ENCODE measurements around the gene ILKAP. TPM values are rescaled to one million over a fixed set of nuclear protein-coding genes. Genes with fewer than 3 reads are reported as not detected.
A peak's percentile ranks its signal among the peaks of the same experiment; 100 is the strongest.

ILKAP gene
- total and polyA plus RNA-seq, 11 donors: 12.4 to 41.7 (median 24.0) TPM

GRCh38 chr2:238145851-238146250 is 57.6 kb downstream of the ILKAP start:
- no peak overlapping the region for H3K27ac ChIP-seq
- WGBS, 4 donors: 77 to 88% (median 81%) methylated on average over 7 to 12 of the region's 12 CpGs
- TF ChIP-seq CTCF (IDR thresholded peaks at IDR 0.05) (no peak), POLR2A (IDR thresholded peaks at IDR 0.05) (no peak)
- H3K4me3 ChIP-seq: no peak overlapping the region
- intact Hi-C loops (cut with DNase I): loop anchor here in 2 of 10 donors (10.0 kb wide), 1 partner anchor 291 kb away; the partner anchor contains the start of gene RAMP1 (in 2 of the 2)
- peaks cover 0 to 27% (median 14%) of the 10 kb centered on the region in 12 donors for H3K4me1 ChIP-seq
- ATAC-seq: no peak
- no peak for DNase-seq
- H3K36me3 ChIP-seq: peaks cover 0 to 14% (median 0%) of the 10 kb centered on the region in 9 donors
- H3K9me3 ChIP-seq: no peaks in the 10 kb centered on the region
- H3K27me3 ChIP-seq: no peaks in the 10 kb centered on the region

- WGBS, 4 donors: 86 to 89% (median 88%) methylated on average over 8 to 12 of the region's 12 CpGs
- intact Hi-C loops (cut with DNase I): loop anchor here in 2 of 10 donors (10.0 kb wide), 1 partner anchor 290 kb away; the partner anchor contains the start of gene RAMP1 (in 2 of the 2)
- H3K27me3 ChIP-seq: no peaks in the 10 kb centered on the region
- no peak overlapping the region for H3K27ac ChIP-seq
- H3K4me3 ChIP-seq: no peak overlapping the region
- no peak for DNase-seq
- H3K36me3 ChIP-seq: peaks cover 0 to 14% (median 0%) of the 10 kb centered on the region in 9 donors
- TF ChIP-seq CTCF (IDR thresholded peaks at IDR 0.05): no peak
- no peak for TF ChIP-seq POLR2A (IDR thresholded peaks at IDR 0.05)
- H3K4me1 ChIP-seq: peaks cover 0 to 29% (median 14%) of the 10 kb centered on the region in 12 donors
- no peak for ATAC-seq
- no peaks in the 10 kb centered on the region for H3K9me3 ChIP-seq
Measured at GRCh38 chr2:238145046-238145445, 58.4 kb downstream of the ILKAP start.

GRCh38 chr2:238144262-238144661 is 59.2 kb downstream of the ILKAP start:
- Histone ChIP-seq H3K36me3 (peaks cover 0 to 12% (median 0%) of the 10 kb centered on the region in 9 donors), H3K4me1 (peaks cover 0 to 37% (median 19%) of the 10 kb centered on the region in 12 donors), H3K27ac (peak overlapping the region in 8 of 12 donors; percentile 25 to 71 (median 52)), H3K27me3 (no peaks in the 10 kb centered on the region), H3K9me3 (no peaks in the 10 kb centered on the region), H3K4me3 (no peak overlapping the region)
- WGBS, 4 donors: 82 to 85% (median 83%) methylated on average over 4 to 5 of the region's 5 CpGs
- intact Hi-C loops (cut with DNase I): loop anchor here in 3 of 10 donors (5.0 to 10.0 kb wide), 2 partner anchors 287 to 289 kb away; partner anchors contain the start of gene RAMP1 (in 3 of the 3)
- ATAC-seq: no peak
- TF ChIP-seq CTCF (IDR thresholded peaks at IDR 0.05) (no peak), POLR2A (IDR thresholded peaks at IDR 0.05) (no peak)
- no peak for DNase-seq

- intact Hi-C loops (cut with DNase I): loop anchor here in 4 of 10 donors (2.0 to 10.0 kb wide), 3 partner anchors 283 to 289 kb away; partner anchors contain the start of gene RAMP1 (in 3 of the 4)
- Histone ChIP-seq H3K4me1 (peaks cover 0 to 46% (median 23%) of the 10 kb centered on the region in 12 donors), H3K9me3 (no peaks in the 10 kb centered on the region), H3K27ac (peak overlapping the region in 10 of 12 donors; percentile 25 to 71 (median 52)), H3K27me3 (no peaks in the 10 kb centered on the region), H3K4me3 (no peak overlapping the region), H3K36me3 (peaks cover 0 to 9% (median 0%) of the 10 kb centered on the region in 9 donors)
- DNase-seq (peak in 4 of 5 donors; percentile 47 to 84 (median 60)), ATAC-seq (peak; percentile 59 to 80 (median 64))
- WGBS, 4 donors: 45 to 67% (median 55%) methylated on average over 14 to 20 of the region's 20 CpGs
- TF ChIP-seq CTCF (IDR thresholded peaks at IDR 0.05) (no peak), POLR2A (IDR thresholded peaks at IDR 0.05) (no peak)
Measured at GRCh38 chr2:238143239-238143951, 60.1 kb downstream of the ILKAP start.
